Mesendoderm (in vitro differentiated cells): ENCODE results near the gene CPNE1.

Experiments used
- DNase-seq: peaks from one replicate; pipeline ENCODE4 v3.0.0; 2013
- H2AK5ac ChIP-seq: 2 replicates; pipeline ENCODE4 v1.6.1; 2013; ENCODE audit warnings: low read length, inconsistent platforms
- H2BK120ac ChIP-seq: 2 replicates; pipeline ENCODE4 v1.6.1; 2013; ENCODE audit warnings: low read depth, mild to moderate bottlenecking, low read length, moderate library complexity, mixed read lengths
- H2BK15ac ChIP-seq: replicated peaks from 2 replicates; pipeline ENCODE4 v1.6.1; 2013; ENCODE audit warnings: low read depth, mild to moderate bottlenecking, moderate library complexity
- H2BK5ac ChIP-seq: 2 replicates; pipeline ENCODE4 v1.6.1; 2013; ENCODE audit warnings: low read length, inconsistent platforms
- H3K18ac ChIP-seq: 2 replicates; pipeline ENCODE4 v1.6.1; 2013; ENCODE audit warnings: mild to moderate bottlenecking, low read length, mixed read lengths
- H3K23ac ChIP-seq: one replicate; pipeline ENCODE4 v1.6.1; 2013; ENCODE audit warnings: low read length
- H3K27ac ChIP-seq: 2 replicates; pipeline ENCODE4 v1.5.1; 2013; ENCODE audit warnings: low read depth, mild to moderate bottlenecking, inconsistent platforms, low read length, moderate library complexity
- H3K27me3 ChIP-seq: 2 replicates; pipeline ENCODE4 v1.6.1; 2013; ENCODE audit warnings: low read length, control low read depth, mild to moderate bottlenecking, inconsistent platforms; ENCODE audit not compliant: insufficient read depth, poor library complexity
- H3K36me3 ChIP-seq: 2 replicates; pipeline ENCODE4 v1.6.1; 2013; ENCODE audit warnings: low read length, inconsistent platforms; ENCODE audit not compliant: control insufficient read depth, insufficient read depth
- H3K4ac ChIP-seq: one replicate; pipeline ENCODE4 v1.6.1; 2013; ENCODE audit warnings: low read depth, mild to moderate bottlenecking, low read length, moderate library complexity
- H3K4me1 ChIP-seq: 2 replicates; pipeline ENCODE4 v1.6.1; 2013; ENCODE audit warnings: low read depth, low read length, inconsistent platforms; ENCODE audit not compliant: control insufficient read depth
- H3K4me2 ChIP-seq: 2 replicates; pipeline ENCODE4 v1.6.1; 2013; ENCODE audit warnings: low read length
- H3K4me3 ChIP-seq: 2 replicates; pipeline ENCODE4 v1.5.1; 2013; ENCODE audit warnings: mild to moderate bottlenecking, low read length
- H3K56ac ChIP-seq: one replicate; pipeline ENCODE4 v1.6.1; 2013; ENCODE audit warnings: low read length
- H3K79me1 ChIP-seq: 2 replicates; pipeline ENCODE4 v1.6.1; 2013; ENCODE audit warnings: low read length, inconsistent platforms
- H3K79me2 ChIP-seq: 2 replicates; pipeline ENCODE4 v1.6.1; 2013; ENCODE audit warnings: mild to moderate bottlenecking, low read length; ENCODE audit not compliant: control insufficient read depth, insufficient read depth
- H3K9ac ChIP-seq: 2 replicates; pipeline ENCODE4 v1.6.1; 2013; ENCODE audit warnings: low read length, inconsistent platforms
- H4K5ac ChIP-seq: one replicate; pipeline ENCODE4 v1.6.1; 2013; ENCODE audit warnings: low read length
- H4K8ac ChIP-seq: one replicate; pipeline ENCODE4 v1.6.1; 2013; ENCODE audit warnings: low read depth, mild to moderate bottlenecking, control low read depth, low read length, moderate library complexity
- WGBS: extraction: QIAGEN DNeasy Blood & Tissue Kit; methylation state at CpG from one replicate; pipeline ENCODE4 v1.1.7; 2013; ENCODE audit warnings: low lambda C conversion rate, missing lambda C conversion rate; ENCODE audit not compliant: insufficient coverage; ENCODE audit errors: extremely low coverage; 5-methylcytosine and 5-hydroxymethylcytosine counted together

Gene CPNE1

GRCh38 chr20:35661908-35662307, 2.8 kb downstream of the CPNE1 start:
- no peaks in the 10 kb centered on the region for H3K36me3 ChIP-seq
- no peak for DNase-seq
- no peak overlapping the region for H3K23ac ChIP-seq
- H2BK5ac ChIP-seq: no peak overlapping the region
- no peaks in the 10 kb centered on the region for H3K79me1 ChIP-seq
- H3K27ac ChIP-seq: no peak overlapping the region
- no CpG with 5 or more reads among the region's 3 CpGs for WGBS
- no peak overlapping the region for H3K4me3 ChIP-seq
- H3K4me2 ChIP-seq: peak overlapping the region; percentile 16
- no peak overlapping the region for H3K18ac ChIP-seq
- H2BK120ac ChIP-seq: no peak overlapping the region
- peak overlapping the region; percentile 43 for H3K9ac ChIP-seq
- H3K4me1 ChIP-seq: no peaks in the 10 kb centered on the region
- no peaks in the 10 kb centered on the region for H3K27me3 ChIP-seq
- H4K5ac ChIP-seq: no peak overlapping the region
- H3K4ac ChIP-seq: no peak overlapping the region
- peaks cover 71% of the 10 kb centered on the region for H3K79me2 ChIP-seq
- no peak overlapping the region for H2AK5ac ChIP-seq
- H4K8ac ChIP-seq: no peak overlapping the region
- no peak overlapping the region for H2BK15ac ChIP-seq
- H3K56ac ChIP-seq: no peak overlapping the region

GRCh38 chr20:35661053-35661452, 3.6 kb downstream of the CPNE1 start:
- Histone ChIP-seq H3K79me2 (peaks cover 78% of the 10 kb centered on the region), H3K36me3 (no peaks in the 10 kb centered on the region), H4K8ac (no peak overlapping the region), H3K18ac (no peak overlapping the region), H3K4me1 (no peaks in the 10 kb centered on the region), H3K9ac (no peak overlapping the region), H2BK15ac (no peak overlapping the region), H3K4me2 (no peak overlapping the region), H3K4ac (no peak overlapping the region), H3K79me1 (no peaks in the 10 kb centered on the region), H2BK120ac (no peak overlapping the region), H3K4me3 (no peak overlapping the region), H2AK5ac (no peak overlapping the region), H3K23ac (no peak overlapping the region), H3K27me3 (no peaks in the 10 kb centered on the region), H3K27ac (no peak overlapping the region), H2BK5ac (no peak overlapping the region), H4K5ac (no peak overlapping the region), H3K56ac (no peak overlapping the region)
- DNase-seq: peak; percentile 29
- no CpG with 5 or more reads among the region's 2 CpGs for WGBS

GRCh38 chr20:35660122-35660937, 4.4 kb downstream of the CPNE1 start:
- H3K4me3 ChIP-seq: no peak overlapping the region
- H3K79me1 ChIP-seq: no peaks in the 10 kb centered on the region
- no peak overlapping the region for H3K27ac ChIP-seq

GRCh38 chr20:35657271-35657670, 7.4 kb downstream of the CPNE1 start:
- peaks cover 11% of the 10 kb centered on the region for H3K36me3 ChIP-seq
- no peak overlapping the region for H4K8ac ChIP-seq
- no peak overlapping the region for H4K5ac ChIP-seq
- no peak overlapping the region for H2BK15ac ChIP-seq
- no peak overlapping the region for H2BK5ac ChIP-seq
- no peak overlapping the region for H3K9ac ChIP-seq
- no peak overlapping the region for H3K4me3 ChIP-seq
- no peaks in the 10 kb centered on the region for H3K4me1 ChIP-seq
- H3K4me2 ChIP-seq: no peak overlapping the region
- no peak overlapping the region for H3K27ac ChIP-seq
- no CpG with 5 or more reads among the region's 1 CpG for WGBS
- no peak overlapping the region for H3K4ac ChIP-seq
- no peak overlapping the region for H3K56ac ChIP-seq
- no peak for DNase-seq
- peaks cover 9% of the 10 kb centered on the region for H3K79me1 ChIP-seq
- no peak overlapping the region for H3K18ac ChIP-seq
- peaks cover 86% of the 10 kb centered on the region for H3K79me2 ChIP-seq
- no peak overlapping the region for H2AK5ac ChIP-seq
- no peak overlapping the region for H2BK120ac ChIP-seq
- no peaks in the 10 kb centered on the region for H3K27me3 ChIP-seq
- H3K23ac ChIP-seq: no peak overlapping the region

More at GRCh38 chr20:35660122-35660937, 4.4 kb downstream of the CPNE1 start:
- Histone ChIP-seq H3K56ac (no peak overlapping the region), H2BK5ac (no peak overlapping the region), H2BK120ac (no peak overlapping the region), H3K4me2 (no peak overlapping the region), H3K36me3 (no peaks in the 10 kb centered on the region), H4K8ac (no peak overlapping the region), H3K4me1 (no peaks in the 10 kb centered on the region), H3K9ac (no peak overlapping the region), H3K18ac (no peak overlapping the region), H4K5ac (no peak overlapping the region), H3K27me3 (no peaks in the 10 kb centered on the region), H3K23ac (no peak overlapping the region), H2AK5ac (no peak overlapping the region), H2BK15ac (no peak overlapping the region), H3K79me2 (peaks cover 78% of the 10 kb centered on the region), H3K4ac (no peak overlapping the region)
- DNase-seq: no peak
- no CpG with 5 or more reads among the region's 10 CpGs for WGBS

- Histone ChIP-seq H3K4me1 (no peaks in the 10 kb centered on the region), H4K5ac (no peak overlapping the region), H3K18ac (no peak overlapping the region), H3K9ac (no peak overlapping the region), H3K27me3 (no peaks in the 10 kb centered on the region), H4K8ac (no peak overlapping the region), H3K56ac (no peak overlapping the region), H2BK120ac (no peak overlapping the region), H3K4me2 (no peak overlapping the region), H3K4ac (no peak overlapping the region), H2BK15ac (no peak overlapping the region), H3K27ac (no peak overlapping the region), H3K23ac (no peak overlapping the region), H2BK5ac (no peak overlapping the region), H3K4me3 (no peak overlapping the region), H3K36me3 (peaks cover 11% of the 10 kb centered on the region), H2AK5ac (no peak overlapping the region), H3K79me2 (peaks cover 72% of the 10 kb centered on the region), H3K79me1 (peaks cover 9% of the 10 kb centered on the region)
- no peak for DNase-seq
- no CpG with 5 or more reads among the region's 9 CpGs for WGBS
These were observed 10.3 kb downstream of the CPNE1 start for GRCh38 chr20:35654415-35654814.

- no CpG with 5 or more reads among the region's 4 CpGs for WGBS
These were observed 10.8 kb downstream of the CPNE1 start for GRCh38 chr20:35653893-35654292.

More at GRCh38 chr20:35653893-35654292, 10.8 kb downstream of the CPNE1 start:
- Histone ChIP-seq H3K36me3 (peaks cover 11% of the 10 kb centered on the region), H4K5ac (no peak overlapping the region), H3K4me1 (no peaks in the 10 kb centered on the region), H3K27me3 (no peaks in the 10 kb centered on the region), H3K18ac (no peak overlapping the region), H3K27ac (no peak overlapping the region), H3K23ac (no peak overlapping the region), H3K4ac (no peak overlapping the region), H3K9ac (no peak overlapping the region), H2AK5ac (no peak overlapping the region), H2BK120ac (no peak overlapping the region), H3K79me1 (peaks cover 11% of the 10 kb centered on the region), H2BK5ac (no peak overlapping the region), H3K79me2 (peaks cover 72% of the 10 kb centered on the region), H2BK15ac (no peak overlapping the region), H4K8ac (no peak overlapping the region), H3K56ac (no peak overlapping the region), H3K4me2 (no peak overlapping the region), H3K4me3 (no peak overlapping the region)
- no peak for DNase-seq
